Endothelial cell of umbilical vein (primary cell): ENCODE results near the gene FLT1. TPM values are rescaled to one million over a fixed set of nuclear protein-coding genes. Genes with fewer than 3 reads are reported as not detected.

Source experiments
- BruUV-seq: library from RNA; stranded (reverse); fragments of 400-500 nt; replicated peaks from 2 replicates; lab custom pipeline; 2021; lab: Mats Ljungman, UMichigan
- CTCF ChIA-PET: fragments of 300-600, 350-600 bp; sonication (Branson Sonifier 250); formaldehyde crosslinking; loops from one replicate; lab custom pipeline; 2021; ENCODE audit warnings: antibody characterized with exemption, inconsistent platforms; lab: Charles Lee
- POLR2A ChIA-PET: fragments of 300-600, 350-600 bp; sonication (Branson Sonifier 250); formaldehyde crosslinking; loops from one replicate; lab custom pipeline; 2021; ENCODE audit warnings: antibody characterized with exemption, inconsistent platforms; lab: Charles Lee
- DNase-seq: peaks from one replicate; pipeline ENCODE4 v3.0.0-alpha.2; 2011; ENCODE audit warnings: low read depth, low spot score
- FAIRE-seq: peaks from 2 replicates; lab custom pipeline; 2011; peaks lifted over from hg19 to GRCh38; lab: Jason Lieb, UNC
- H2AFZ ChIP-seq: 2 replicates; pipeline ENCODE4 v1.6.0; 2012; ENCODE audit warnings: low read depth, low read length, control low read depth, inconsistent platforms
- H3K27ac ChIP-seq: 2 replicates; pipeline ENCODE4 v1.5.1; 2011; ENCODE audit warnings: low read depth, mild to moderate bottlenecking, control low read depth, low read length, moderate library complexity; ENCODE audit not compliant: insufficient read depth
- H3K27me3 ChIP-seq, 2 experiments: 2 replicates each; pipeline versions ENCODE4 v1.6.0 to v1.6.1; 2011; ENCODE audit warnings: low read length in 2 of 2, mixed read lengths in 1 of 2; ENCODE audit not compliant: control insufficient read depth in 2 of 2, insufficient read depth in 2 of 2
- H3K36me3 ChIP-seq, 2 experiments: 2 replicates in 1 of 2; 3 replicates in 1 of 2; pipeline ENCODE4 v1.5.1; 2011; ENCODE audit warnings: low read length in 2 of 2, mild to moderate bottlenecking in 1 of 2, moderate library complexity in 1 of 2; ENCODE audit not compliant: control insufficient read depth in 2 of 2, insufficient read depth in 2 of 2; ENCODE audit errors: extremely low read depth in 1 of 2
- H3K4me1 ChIP-seq: 3 replicates; pipeline ENCODE4 v1.5.1; 2011; ENCODE audit warnings: mild to moderate bottlenecking, low read length; ENCODE audit not compliant: control insufficient read depth, insufficient read depth; ENCODE audit errors: extremely low read depth
- H3K4me2 ChIP-seq: 2 replicates; pipeline ENCODE4 v1.6.1; 2011; ENCODE audit warnings: low read length, control low read depth, mixed read lengths; ENCODE audit not compliant: insufficient read depth
- H3K4me3 ChIP-seq, 3 experiments: fragments of 200-600 bp in 1 of 3; sonication (generic), shearing (Covaris generic) in 1 of 3; replicated peaks in 1 of 3; 2 replicates each; pipeline ENCODE4 v1.5.1; 2011 to 2016; ENCODE audit warnings: control low read depth in 3 of 3, low read length in 3 of 3, mild to moderate bottlenecking in 2 of 3, inconsistent platforms in 1 of 3, low read depth in 1 of 3, moderate library complexity in 1 of 3; ENCODE audit not compliant: insufficient read depth in 1 of 3
- H3K79me2 ChIP-seq: 2 replicates; pipeline ENCODE4 v1.6.0; 2012; ENCODE audit warnings: low read length, inconsistent platforms; ENCODE audit not compliant: control insufficient read depth, insufficient read depth
- H3K9ac ChIP-seq: replicated peaks from 2 replicates; pipeline ENCODE3; 2011; ENCODE audit warnings: low read length, control low read depth; ENCODE audit not compliant: insufficient read depth; ENCODE audit errors: extremely low read depth
- H3K9me1 ChIP-seq: replicated peaks from 3 replicates; pipeline ENCODE4 v1.6.0; 2011; ENCODE audit warnings: mild to moderate bottlenecking, low read length; ENCODE audit not compliant: control insufficient read depth, insufficient read depth; ENCODE audit errors: extremely low read depth
- H3K9me3 ChIP-seq: replicated peaks from 2 replicates; pipeline ENCODE4 v1.5.1; 2012; ENCODE audit warnings: low read length, inconsistent platforms; ENCODE audit not compliant: control insufficient read depth, insufficient read depth
- H4K20me1 ChIP-seq: replicated peaks from 2 replicates; pipeline ENCODE3; 2011; ENCODE audit warnings: mild to moderate bottlenecking, low read length; ENCODE audit not compliant: control insufficient read depth, insufficient read depth; ENCODE audit errors: extremely low read depth
- CTCF ChIP-seq, 2 donors: IDR thresholded peaks; 1 replicate in 1 of 2; 2 replicates in 1 of 2; pipeline ENCODE4 v1.5.1; 2011; ENCODE audit warnings: low read length in 2 of 2, mild to moderate bottlenecking in 2 of 2, moderate library complexity in 2 of 2, control low read depth in 1 of 2, inconsistent platforms in 1 of 2, low read depth in 1 of 2; ENCODE audit not compliant: insufficient read depth in 1 of 2; ENCODE audit errors: extremely low read depth in 1 of 2
- EZH2 ChIP-seq: IDR thresholded peaks from 2 replicates; pipeline ENCODE4 v1.6.1; 2012; ENCODE audit warnings: borderline replicate concordance, low read depth, mild to moderate bottlenecking, moderate library complexity, low read length, inconsistent platforms; ENCODE audit not compliant: severe bottlenecking
- FOS ChIP-seq: IDR thresholded peaks from 2 replicates; pipeline ENCODE4 v1.6.1; 2011; ENCODE audit warnings: mild to moderate bottlenecking, low read length, moderate library complexity, borderline replicate concordance; ENCODE audit not compliant: insufficient read depth
- GATA2 ChIP-seq: IDR thresholded peaks from 2 replicates; pipeline ENCODE4 v1.7.0; 2011; ENCODE audit warnings: low read depth, mild to moderate bottlenecking, moderate library complexity, mixed read lengths, low read length; ENCODE audit not compliant: insufficient read length, insufficient read depth
- JUN ChIP-seq: IDR thresholded peaks from 2 replicates; pipeline ENCODE4 v1.6.1; 2011; ENCODE audit warnings: borderline replicate concordance, low read depth; ENCODE audit not compliant: insufficient read length, insufficient read depth
- MAX ChIP-seq: IDR thresholded peaks from 2 replicates; pipeline ENCODE4 v1.6.1; 2011; ENCODE audit not compliant: insufficient read depth, insufficient read length
- MYC ChIP-seq: IDR thresholded peaks from one replicate; pipeline ENCODE4 v1.6.1; 2011; ENCODE audit warnings: mild to moderate bottlenecking, low read depth, low read length
- POLR2A ChIP-seq: IDR thresholded peaks from 2 replicates; pipeline ENCODE4 v1.6.1; 2012; ENCODE audit warnings: low read depth, mild to moderate bottlenecking, control low read depth, low read length
- POLR2AphosphoS5 ChIP-seq: IDR thresholded peaks from 2 replicates; pipeline ENCODE4 v1.6.1; 2012; ENCODE audit warnings: low read depth, mild to moderate bottlenecking, control low read depth, low read length, moderate library complexity; ENCODE audit not compliant: insufficient read depth
- dilution Hi-C: fragments of 300-500 bp; cut with MboI; formaldehyde crosslinking; loops from one replicate; pipeline ENCODE4 v1.15.0; 2019; ENCODE audit warnings: low sequenced_read_pairs; ENCODE audit not compliant: extremely low pct_ligation_motif_present
- intact Hi-C: fragments of 100-400 bp; cut with micrococcal nuclease; formaldehyde crosslinking; loops from one replicate; pipeline ENCODE4 v1.10.0; 2022
- polyA plus RNA-seq, 4 experiments: library from polyadenylated mRNA; depleted of rRNA in 3 of 4; stranded (reverse) in 3 of 4; unstranded in 1 of 4; fragments of >200 nt; gene quantifications; 2 replicates each; pipeline versions ENCODE4 v1.2.1 to v1.2.3, GENCODE V29; 2011 to 2012; ENCODE audit warnings: missing spikeins in 1 of 4
- total RNA-seq: library from RNA; stranded (reverse); gene quantifications from 2 replicates; pipeline ENCODE4 v1.2.3, GENCODE V29; 2021

The FLT1 gene
- total and polyA plus RNA-seq, 2 donors (not counting 3 experiments of a cell fraction or from before 2014, with no cell fraction given) = 16.0 to 104 TPM

- Histone ChIP-seq H3K4me2 (no peak overlapping the region), H3K36me3 (no peaks in the 10 kb centered on the region), H3K9me3 (no peaks in the 10 kb centered on the region), H3K79me2 (no peaks in the 10 kb centered on the region), H3K27ac (no peak overlapping the region), H4K20me1 (no peaks in the 10 kb centered on the region), H3K9ac (no peak overlapping the region), H3K4me1 (no peaks in the 10 kb centered on the region), H3K9me1 (no peaks in the 10 kb centered on the region), H3K27me3 (no peaks in the 10 kb centered on the region), H2AFZ (no peak overlapping the region), H3K4me3 (no peak overlapping the region)
- no peak for DNase-seq
- ChIA-PET POLR2A (no interaction called here), CTCF (no interaction called here)
- dilution Hi-C loops = no loop called here
- intact Hi-C loops = no loop called here
- no peak for FAIRE-seq
- TF ChIP-seq MAX = no peak
- no peak for TF ChIP-seq CTCF (IDR thresholded peaks at IDR 0.05; ENCODE audit: extremely low read depth in 1 of 2, insufficient read depth in 1 of 2, low read depth in 1 of 2, low read length in 2 of 2)
- no peak for TF ChIP-seq MYC
- no peak for TF ChIP-seq GATA2
- no peak for TF ChIP-seq POLR2AphosphoS5
- no peak for TF ChIP-seq EZH2
- TF ChIP-seq POLR2A = no peak
- no peak for TF ChIP-seq FOS
- TF ChIP-seq JUN = no peak
- no TSS peak for BruUV-seq
Observed at GRCh38 chr13:28542804-28543203, 47.9 kb upstream of the FLT1 start.
